DND-41 (cell line): ENCODE measurements around the gene C1QL2.

Source experiments
- ATAC-seq: fragments of 200-7000 bp; cut with Tn5 transposase; 3 replicates; pipeline ENCODE4 v1.9.1; 2021; ENCODE audit warnings: low read depth; ENCODE audit not compliant: insufficient read depth
- DNase-seq: peaks from one replicate; pipeline ENCODE4 v3.0.0-alpha.2; 2020
- H2AFZ ChIP-seq: 2 replicates; pipeline ENCODE4 v1.6.0; 2012; ENCODE audit warnings: low read depth, low read length
- H3K27ac ChIP-seq: 2 replicates; pipeline ENCODE4 v1.5.1; 2012; ENCODE audit warnings: low read length, inconsistent platforms
- H3K27me3 ChIP-seq: fragments of 200-600 bp; sonication (generic); 2 replicates; pipeline ENCODE4 v1.6.0; 2012; ENCODE audit warnings: low read length, mild to moderate bottlenecking, inconsistent platforms; ENCODE audit not compliant: insufficient read depth, poor library complexity
- H3K36me3 ChIP-seq: 2 replicates; pipeline ENCODE4 v1.5.1; 2012; ENCODE audit warnings: low read length, inconsistent platforms; ENCODE audit not compliant: insufficient read depth
- H3K4me1 ChIP-seq: 2 replicates; pipeline ENCODE4 v1.5.1; 2012; ENCODE audit warnings: mild to moderate bottlenecking, low read length; ENCODE audit not compliant: insufficient read depth
- H3K4me2 ChIP-seq: 2 replicates; pipeline ENCODE4 v1.6.0; 2012; ENCODE audit warnings: mild to moderate bottlenecking, moderate library complexity, low read length, inconsistent platforms; ENCODE audit not compliant: insufficient read depth
- H3K4me3 ChIP-seq, 2 experiments: fragments of 200-600 bp in 1 of 2; shearing (Covaris generic) in 1 of 2; 2 replicates each; pipeline ENCODE4 v1.5.1; 2012 to 2016; ENCODE audit warnings: inconsistent platforms in 2 of 2, low read length in 2 of 2, mild to moderate bottlenecking in 2 of 2, low read depth in 1 of 2, moderate library complexity in 1 of 2
- H3K79me2 ChIP-seq: 2 replicates; pipeline ENCODE4 v1.6.0; 2012; ENCODE audit warnings: low read length, inconsistent platforms; ENCODE audit not compliant: insufficient read depth
- H3K9ac ChIP-seq: 2 replicates; pipeline ENCODE4 v1.6.0; 2012; ENCODE audit warnings: low read depth, mild to moderate bottlenecking, inconsistent platforms, low read length, moderate library complexity
- H3K9me3 ChIP-seq: 2 replicates; pipeline ENCODE4 v1.5.1; 2012; ENCODE audit warnings: low read length, moderate library complexity, mild to moderate bottlenecking, inconsistent platforms; ENCODE audit not compliant: insufficient read depth, severe bottlenecking
- H4K20me1 ChIP-seq: 2 replicates; pipeline ENCODE4 v1.6.0; 2012; ENCODE audit warnings: low read length; ENCODE audit not compliant: insufficient read depth
- EZH2 ChIP-seq: IDR thresholded peaks from 3 replicates; pipeline ENCODE4 v1.6.1; 2012; ENCODE audit warnings: borderline replicate concordance, low read depth, mild to moderate bottlenecking, moderate library complexity, low read length, inconsistent platforms; ENCODE audit not compliant: severe bottlenecking
- TF ChIP-seq, protein P1 (sequence below): IDR thresholded peaks from 2 replicates; pipeline ENCODE4 v1.5.1; 2012; ENCODE audit warnings: borderline replicate concordance, low read length, moderate library complexity, mild to moderate bottlenecking; ENCODE audit not compliant: poor library complexity, severe bottlenecking; ENCODE audit errors: extremely low read depth

Gene C1QL2

DNA sequence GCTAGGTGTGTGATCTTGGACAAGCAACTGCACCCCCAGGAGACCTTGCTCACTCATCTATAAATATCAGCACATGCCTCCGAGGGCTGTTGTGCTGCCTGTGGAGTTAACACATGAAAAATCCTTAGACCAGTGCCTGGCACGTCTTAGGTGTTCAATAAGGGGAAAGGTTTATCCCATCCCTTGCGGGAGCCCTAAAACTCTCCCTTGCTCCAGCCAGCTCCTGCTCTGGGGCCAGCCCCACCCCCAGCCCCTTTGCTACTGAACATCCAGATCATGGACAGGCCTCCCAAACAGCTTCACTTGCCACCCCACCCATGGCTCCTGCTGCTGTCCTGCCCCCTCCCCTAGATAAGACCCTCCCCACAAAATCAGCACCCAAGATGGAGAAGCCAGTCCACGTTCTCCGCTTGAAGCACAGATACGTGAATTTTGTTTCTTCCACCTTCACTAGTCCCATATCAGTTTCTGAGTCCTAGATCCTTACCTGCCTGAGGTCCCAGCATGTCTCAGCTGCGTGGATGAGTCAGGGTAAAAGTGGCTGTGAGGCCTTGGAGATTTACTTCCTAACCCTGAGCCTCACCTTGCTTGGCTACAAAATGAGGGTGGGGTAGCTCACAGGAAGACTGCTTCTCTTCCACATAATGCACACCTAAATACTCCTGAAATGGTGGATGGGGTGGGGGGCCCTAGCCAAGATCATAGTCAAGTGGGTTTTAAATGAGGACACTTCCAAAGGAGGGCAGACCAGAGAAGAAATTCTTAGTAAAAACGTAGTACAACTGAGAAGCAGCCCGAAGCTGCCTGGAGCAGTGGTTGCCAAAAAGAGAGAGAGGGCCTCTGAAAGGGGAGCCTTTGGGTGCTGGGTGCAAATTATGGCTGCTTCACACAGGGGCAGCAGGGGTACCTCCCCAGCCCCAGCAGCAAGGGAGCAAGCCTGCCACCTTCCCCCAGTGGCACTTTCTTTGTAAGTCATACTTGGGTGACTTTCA is 40.4 kb downstream of the C1QL2 start:
- H4K20me1 ChIP-seq = no peaks in the 10 kb centered on the region
- ATAC-seq = no peak
- H2AFZ ChIP-seq = no peak overlapping the region
- H3K4me2 ChIP-seq = no peak overlapping the region
- H3K4me3 ChIP-seq = no peak overlapping the region
- H3K27me3 ChIP-seq = peaks cover 2% of the 10 kb centered on the region
- no peak for TF ChIP-seq EZH2
- TF ChIP-seq, protein P1, sequence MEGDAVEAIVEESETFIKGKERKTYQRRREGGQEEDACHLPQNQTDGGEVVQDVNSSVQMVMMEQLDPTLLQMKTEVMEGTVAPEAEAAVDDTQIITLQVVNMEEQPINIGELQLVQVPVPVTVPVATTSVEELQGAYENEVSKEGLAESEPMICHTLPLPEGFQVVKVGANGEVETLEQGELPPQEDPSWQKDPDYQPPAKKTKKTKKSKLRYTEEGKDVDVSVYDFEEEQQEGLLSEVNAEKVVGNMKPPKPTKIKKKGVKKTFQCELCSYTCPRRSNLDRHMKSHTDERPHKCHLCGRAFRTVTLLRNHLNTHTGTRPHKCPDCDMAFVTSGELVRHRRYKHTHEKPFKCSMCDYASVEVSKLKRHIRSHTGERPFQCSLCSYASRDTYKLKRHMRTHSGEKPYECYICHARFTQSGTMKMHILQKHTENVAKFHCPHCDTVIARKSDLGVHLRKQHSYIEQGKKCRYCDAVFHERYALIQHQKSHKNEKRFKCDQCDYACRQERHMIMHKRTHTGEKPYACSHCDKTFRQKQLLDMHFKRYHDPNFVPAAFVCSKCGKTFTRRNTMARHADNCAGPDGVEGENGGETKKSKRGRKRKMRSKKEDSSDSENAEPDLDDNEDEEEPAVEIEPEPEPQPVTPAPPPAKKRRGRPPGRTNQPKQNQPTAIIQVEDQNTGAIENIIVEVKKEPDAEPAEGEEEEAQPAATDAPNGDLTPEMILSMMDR = no peak
- no peaks in the 10 kb centered on the region for H3K4me1 ChIP-seq
- DNase-seq = no peak
- no peaks in the 10 kb centered on the region for H3K9me3 ChIP-seq
- no peaks in the 10 kb centered on the region for H3K36me3 ChIP-seq
- H3K9ac ChIP-seq = no peak overlapping the region
- no peaks in the 10 kb centered on the region for H3K79me2 ChIP-seq
- H3K27ac ChIP-seq = no peak overlapping the region

DNA sequence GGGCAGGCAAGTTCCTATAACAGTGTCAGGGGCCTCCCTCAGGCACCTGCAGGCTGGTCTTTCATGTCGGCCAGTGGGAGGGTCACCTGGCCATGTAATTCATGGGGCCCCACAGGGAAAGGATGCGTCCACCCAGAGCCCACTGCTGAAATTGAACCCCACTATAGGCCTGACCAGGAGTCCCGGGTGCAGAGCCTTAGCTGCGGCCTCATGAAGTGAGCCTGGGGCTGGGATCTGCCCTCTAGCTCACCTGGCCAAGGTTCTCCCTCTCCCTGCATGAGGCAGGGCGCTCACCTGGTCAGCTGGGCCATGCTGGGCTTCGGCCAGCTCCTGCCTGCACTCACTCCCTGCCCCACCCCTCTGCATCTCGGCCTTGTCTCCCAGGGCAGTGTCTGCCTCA is 41.1 kb downstream of the C1QL2 start:
- TF ChIP-seq, protein P1 = no peak
- TF ChIP-seq EZH2 = no peak

DNA sequence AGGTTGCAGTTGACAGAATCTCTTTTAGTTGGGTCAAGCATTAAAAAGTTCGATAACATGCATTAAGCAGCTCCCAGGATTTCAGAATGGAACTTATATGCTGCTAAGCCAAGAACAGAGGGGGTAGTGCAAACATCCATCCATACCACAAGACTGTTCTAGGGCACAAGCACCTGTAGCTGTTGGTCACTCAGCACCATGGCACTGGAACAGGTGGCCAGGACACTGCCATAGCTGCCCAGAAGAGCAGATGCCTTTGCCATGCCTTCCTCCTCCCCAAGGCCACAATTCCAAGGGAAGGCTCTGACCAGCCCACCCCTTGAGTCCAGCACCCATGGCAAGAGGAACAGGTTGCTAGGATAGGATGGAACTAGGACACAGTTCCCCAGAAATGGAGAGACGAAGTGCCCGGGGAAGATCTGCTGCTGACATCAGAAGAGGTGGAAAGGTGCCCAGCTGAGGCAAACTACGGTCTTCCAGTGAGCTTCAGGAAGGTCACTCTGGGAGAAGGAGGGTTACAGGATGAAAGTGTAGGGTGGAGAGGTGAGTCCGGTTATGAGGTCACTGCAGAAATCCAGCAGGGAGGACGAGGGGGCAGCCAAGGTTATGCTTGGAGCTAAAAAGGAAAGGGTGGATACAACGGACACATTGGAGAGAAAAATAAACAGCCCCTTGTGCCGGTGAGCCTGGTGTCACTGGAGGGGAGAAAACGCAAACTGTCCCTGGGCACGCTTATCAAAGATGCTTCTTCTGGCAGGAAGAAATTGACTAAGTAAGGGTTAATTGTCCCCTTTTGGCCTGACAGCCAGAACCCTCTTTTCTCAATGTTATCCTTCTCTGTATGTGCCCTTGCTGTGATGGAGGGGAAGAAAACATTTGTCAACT is 41.9 kb downstream of the C1QL2 start:
- no peaks in the 10 kb centered on the region for H3K4me1 ChIP-seq
- no peaks in the 10 kb centered on the region for H3K36me3 ChIP-seq
- no peaks in the 10 kb centered on the region for H3K79me2 ChIP-seq
- no peak overlapping the region for H3K4me2 ChIP-seq
- H3K27me3 ChIP-seq = peaks cover 2% of the 10 kb centered on the region
- no peaks in the 10 kb centered on the region for H4K20me1 ChIP-seq
- TF ChIP-seq EZH2 = no peak
- TF ChIP-seq, protein P1 = no peak
- H3K9ac ChIP-seq = no peak overlapping the region
- ATAC-seq (no peak), DNase-seq (no peak)
- H3K4me3 ChIP-seq = no peak overlapping the region
- H3K9me3 ChIP-seq = no peaks in the 10 kb centered on the region
- H3K27ac ChIP-seq = no peak overlapping the region
- no peak overlapping the region for H2AFZ ChIP-seq

More for the DNA sequence above, 41.1 kb downstream of the C1QL2 start:
- Histone ChIP-seq H2AFZ (no peak overlapping the region), H3K9ac (no peak overlapping the region), H3K4me3 (no peak overlapping the region), H3K4me2 (no peak overlapping the region), H3K9me3 (no peaks in the 10 kb centered on the region), H4K20me1 (no peaks in the 10 kb centered on the region), H3K27me3 (peaks cover 2% of the 10 kb centered on the region), H3K27ac (no peak overlapping the region), H3K79me2 (no peaks in the 10 kb centered on the region), H3K36me3 (no peaks in the 10 kb centered on the region), H3K4me1 (no peaks in the 10 kb centered on the region)
- no peak for ATAC-seq
- no peak for DNase-seq
